Eye (tissue), 1 donor: Measurements from ENCODE around the gene RAB30.
A peak's percentile ranks its signal among the peaks of the same experiment; 100 is the strongest.

ENCODE experiments used
- DNase-seq: peaks from one replicate; pipeline ENCODE4 v3.0.0-alpha.2; 2015

The RAB30 gene

GRCh38 chr11:82936261-82936660, 135.4 kb downstream of the RAB30 start:
- no peak for DNase-seq

- no peak for DNase-seq
These were observed 139.1 kb downstream of the RAB30 start for GRCh38 chr11:82932564-82932963.

GRCh38 chr11:82930734-82931133, 141.0 kb downstream of the RAB30 start:
- DNase-seq: no peak

GRCh38 chr11:82930229-82930628, 141.5 kb downstream of the RAB30 start:
- no peak for DNase-seq

GRCh38 chr11:82929121-82929520, 142.6 kb downstream of the RAB30 start:
- no peak for DNase-seq

GRCh38 chr11:82927264-82927880, 144.3 kb downstream of the RAB30 start:
- peak; percentile 61 for DNase-seq

- no peak for DNase-seq
These were observed 147.0 kb downstream of the RAB30 start for GRCh38 chr11:82924522-82925224.
